MG63 (cell line): ENCODE results near the gene PERM1. TPM values are rescaled to one million over a fixed set of nuclear protein-coding genes. Genes with fewer than 3 reads are reported as not detected.
"Not testable (repeated sequence)": the region's sequence is repeated elsewhere in the genome, so short reads cannot be mapped to it uniquely, and the experiment has no call there.

Experiments used
- DNase-seq: peaks from one replicate; pipeline ENCODE4 v3.0.0-alpha.2; 2020
- H3K27me3 ChIP-seq: fragments of 250-450 bp; sonication (Bioruptor Pico); 2 replicates; pipeline ENCODE4 v1.5.1; 2020; ENCODE audit warnings: mild to moderate bottlenecking, moderate library complexity
- H3K36me3 ChIP-seq: fragments of 250-450 bp; sonication (Bioruptor Pico); 2 replicates; pipeline ENCODE4 v1.5.1; 2020; ENCODE audit warnings: mild to moderate bottlenecking, moderate library complexity
- H3K4me3 ChIP-seq: fragments of 250-450 bp; sonication (Bioruptor Pico); 2 replicates; pipeline ENCODE4 v1.5.1; 2020; ENCODE audit warnings: mild to moderate bottlenecking, moderate library complexity
- H3K9me3 ChIP-seq: fragments of 250-450 bp; sonication (Bioruptor Pico); 2 replicates; pipeline ENCODE4 v1.5.1; 2020; ENCODE audit warnings: mild to moderate bottlenecking, moderate library complexity
- total RNA-seq: library from RNA; depleted of rRNA; stranded (reverse); fragments of >200 nt; shearing (Covaris generic); gene quantifications from 2 replicates; pipeline ENCODE4 v1.2.3, GENCODE V29; 2014; ENCODE audit warnings: low replicate concordance

The PERM1 gene
- total RNA-seq, 1 experiment from 2014 or later: 0.13 TPM

DNA sequence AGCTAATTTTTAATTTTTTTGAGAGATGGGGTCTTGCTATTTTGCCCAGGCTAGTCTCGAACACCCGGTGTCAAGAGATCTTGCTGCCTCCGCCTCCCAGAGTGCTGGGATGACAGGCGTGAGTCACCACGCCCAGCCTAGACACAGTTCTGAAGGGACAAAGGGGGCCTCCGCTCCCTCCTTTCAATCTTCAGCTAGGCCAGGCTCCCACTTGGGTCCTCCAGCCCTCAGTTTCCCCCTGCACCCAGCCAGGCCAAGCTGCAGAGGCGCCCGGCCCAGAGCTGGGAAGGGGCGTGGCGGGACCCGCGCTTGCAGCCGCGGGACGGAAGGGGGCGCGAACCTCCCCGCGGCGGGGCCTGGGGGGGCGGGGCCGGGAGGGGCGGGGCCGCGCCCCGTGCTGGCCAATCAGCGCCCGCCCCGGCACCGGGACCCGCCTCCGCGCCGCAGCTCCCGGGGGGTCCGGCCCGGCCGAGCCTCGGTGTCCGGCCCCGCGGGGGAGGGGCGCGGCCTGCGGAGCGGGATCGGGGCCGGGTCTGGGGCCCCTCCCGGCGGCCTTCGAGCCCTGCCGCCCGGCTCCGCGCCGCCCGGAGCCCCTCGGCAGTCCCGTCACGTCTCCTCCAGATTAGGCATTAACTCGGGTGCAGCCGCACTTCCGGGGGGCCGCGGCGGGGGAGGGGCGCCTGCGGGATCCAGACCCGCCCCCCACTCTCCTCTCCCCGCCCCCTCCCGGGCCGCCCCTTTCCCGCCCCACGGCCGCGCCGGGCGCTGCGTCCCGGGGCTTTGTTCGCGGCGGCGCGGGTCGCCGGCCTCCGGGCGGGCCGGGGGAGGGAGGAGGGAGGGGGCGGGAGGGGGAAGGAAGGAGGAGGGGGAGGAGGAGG, 37.5 kb upstream of the PERM1 start:
- Histone ChIP-seq H3K9me3 (no peaks in the 10 kb centered on the region), H3K36me3 (peaks cover 6% of the 10 kb centered on the region), H3K4me3 (peak overlapping the region; percentile 35), H3K27me3 (no peaks in the 10 kb centered on the region)
- DNase-seq: peak; percentile 83

DNA sequence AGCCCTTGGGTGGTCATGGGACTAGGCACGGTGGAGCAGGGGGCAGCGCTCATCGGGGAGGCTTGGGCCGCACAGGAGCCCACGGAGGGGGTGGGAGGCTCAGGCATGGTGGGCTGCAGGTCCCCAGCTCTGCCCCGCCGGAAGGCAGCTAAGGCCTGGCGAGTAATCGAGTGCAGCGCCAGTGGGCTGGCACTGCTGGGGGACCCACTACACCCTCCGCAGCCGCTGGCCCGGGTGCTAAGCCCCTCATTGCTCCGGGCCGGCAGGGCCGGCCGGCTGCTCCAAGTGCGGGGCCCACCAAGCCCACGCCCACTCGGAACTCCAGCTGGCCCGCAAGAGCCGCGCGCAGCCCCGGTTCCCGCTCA, 36.4 kb upstream of the PERM1 start:
- DNase-seq, H3K27me3 ChIP-seq, H3K9me3 ChIP-seq, H3K36me3 ChIP-seq, H3K4me3 ChIP-seq: not testable (repeated sequence)

DNA sequence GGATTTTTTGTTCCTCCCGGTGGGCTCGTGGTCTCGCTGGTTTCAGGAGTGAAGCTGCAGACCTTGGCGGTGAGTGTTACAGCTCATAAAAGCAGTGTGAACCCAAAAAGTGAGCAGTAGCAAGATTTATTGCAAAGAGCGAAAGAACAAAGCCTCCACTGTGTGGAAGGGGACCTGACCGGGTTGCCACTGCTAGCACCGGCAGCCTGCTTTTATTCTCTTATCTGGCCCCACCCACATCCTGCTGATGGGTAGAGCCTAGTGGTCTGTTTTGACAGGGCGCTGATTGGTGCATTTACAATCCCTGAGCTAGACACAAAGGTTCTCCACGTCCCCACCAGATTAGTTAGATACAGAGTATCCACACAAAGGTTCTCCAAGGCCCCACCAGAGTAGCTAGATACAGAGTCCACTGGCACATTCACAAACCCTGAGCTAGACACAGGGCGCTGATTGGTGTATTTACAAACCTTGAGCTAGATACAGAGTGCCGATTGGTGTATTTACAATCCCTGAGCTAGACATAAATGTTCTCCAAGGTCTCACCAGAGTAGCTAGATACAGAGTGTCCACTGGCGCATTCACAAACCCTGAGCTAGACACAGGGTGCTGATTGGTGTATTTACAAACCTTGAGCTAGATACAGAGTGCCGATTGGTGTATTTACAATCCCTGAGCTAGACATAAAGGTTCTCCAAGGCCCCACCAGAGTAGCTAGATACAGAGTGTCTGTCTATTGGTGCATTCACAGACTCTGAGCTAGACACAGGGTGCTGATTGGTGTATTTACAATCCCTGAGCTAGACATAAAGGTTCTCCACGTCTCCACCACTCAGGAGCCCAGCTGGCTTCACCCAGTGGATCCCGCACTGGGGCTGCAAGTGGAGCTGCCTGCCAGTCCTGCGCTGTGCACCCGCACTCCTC, 35.8 kb upstream of the PERM1 start:
- not testable (repeated sequence) for H3K9me3 ChIP-seq, H3K36me3 ChIP-seq, H3K27me3 ChIP-seq, DNase-seq, H3K4me3 ChIP-seq

DNA sequence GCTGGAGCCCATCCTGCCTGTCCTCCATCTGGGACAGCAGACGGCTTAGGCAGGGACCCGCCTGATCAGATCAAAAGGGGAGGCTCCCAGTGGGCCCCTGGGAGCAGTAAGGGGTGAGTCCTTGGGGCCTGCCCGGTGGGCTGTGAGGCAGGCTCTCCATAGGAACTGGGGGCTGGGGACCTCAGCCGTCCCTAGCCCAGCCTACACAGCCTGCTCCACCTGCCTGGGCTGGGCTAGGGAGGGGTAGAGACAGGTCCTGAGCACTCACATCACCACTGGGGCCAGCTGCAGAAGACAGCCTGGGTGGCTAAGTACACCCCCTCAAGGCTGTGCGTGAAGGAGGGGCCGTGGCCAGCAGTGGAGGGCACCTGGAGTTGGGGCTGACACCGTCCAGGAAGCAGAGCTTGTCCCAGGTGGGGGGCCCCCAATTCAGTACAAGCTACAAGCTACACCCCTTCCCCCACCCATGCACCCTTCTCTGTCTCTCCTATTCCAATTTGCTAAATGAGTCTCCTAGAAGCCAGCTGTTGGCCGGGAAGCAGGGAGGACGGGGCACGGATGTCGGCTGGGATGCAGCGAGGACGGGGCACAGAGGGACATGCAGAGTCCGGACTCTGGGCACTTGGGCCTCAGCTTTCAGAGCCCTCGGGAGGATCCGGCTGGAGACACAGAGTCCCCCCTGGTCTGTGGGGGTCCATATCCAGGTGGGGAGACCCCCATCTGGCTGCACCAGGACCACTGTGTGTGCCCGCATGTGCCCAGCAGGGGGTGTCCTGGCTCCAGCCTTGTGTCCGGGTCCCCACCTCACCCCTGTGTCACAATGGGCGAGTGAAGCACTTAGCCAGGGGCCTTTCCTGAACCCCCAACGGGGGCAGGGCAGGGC, 33.1 kb upstream of the PERM1 start:
- DNase-seq: no peak
- H3K4me3 ChIP-seq: no peak overlapping the region
- no peaks in the 10 kb centered on the region for H3K27me3 ChIP-seq
- no peaks in the 10 kb centered on the region for H3K9me3 ChIP-seq
- H3K36me3 ChIP-seq: no peaks in the 10 kb centered on the region; the same call in 1 of the 2 replicates

DNA sequence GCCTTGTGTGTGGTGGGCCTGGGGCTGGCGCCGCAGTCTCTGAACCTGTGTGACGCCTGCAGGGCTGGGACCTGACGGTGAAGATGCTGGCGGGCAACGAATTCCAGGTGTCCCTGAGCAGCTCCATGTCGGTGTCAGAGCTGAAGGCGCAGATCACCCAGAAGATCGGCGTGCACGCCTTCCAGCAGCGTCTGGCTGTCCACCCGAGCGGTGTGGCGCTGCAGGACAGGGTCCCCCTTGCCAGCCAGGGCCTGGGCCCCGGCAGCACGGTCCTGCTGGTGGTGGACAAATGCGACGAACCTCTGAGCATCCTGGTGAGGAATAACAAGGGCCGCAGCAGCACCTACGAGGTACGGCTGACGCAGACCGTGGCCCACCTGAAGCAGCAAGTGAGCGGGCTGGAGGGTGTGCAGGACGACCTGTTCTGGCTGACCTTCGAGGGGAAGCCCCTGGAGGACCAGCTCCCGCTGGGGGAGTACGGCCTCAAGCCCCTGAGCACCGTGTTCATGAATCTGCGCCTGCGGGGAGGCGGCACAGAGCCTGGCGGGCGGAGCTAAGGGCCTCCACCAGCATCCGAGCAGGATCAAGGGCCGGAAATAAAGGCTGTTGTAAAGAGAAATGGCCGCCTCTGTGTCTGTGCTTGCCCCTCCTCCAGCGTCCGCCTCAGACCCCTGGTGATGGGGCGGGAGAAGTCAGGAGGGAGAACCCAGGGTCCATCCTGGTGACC, 32.2 kb upstream of the PERM1 start:
- DNase-seq: no peak

DNA sequence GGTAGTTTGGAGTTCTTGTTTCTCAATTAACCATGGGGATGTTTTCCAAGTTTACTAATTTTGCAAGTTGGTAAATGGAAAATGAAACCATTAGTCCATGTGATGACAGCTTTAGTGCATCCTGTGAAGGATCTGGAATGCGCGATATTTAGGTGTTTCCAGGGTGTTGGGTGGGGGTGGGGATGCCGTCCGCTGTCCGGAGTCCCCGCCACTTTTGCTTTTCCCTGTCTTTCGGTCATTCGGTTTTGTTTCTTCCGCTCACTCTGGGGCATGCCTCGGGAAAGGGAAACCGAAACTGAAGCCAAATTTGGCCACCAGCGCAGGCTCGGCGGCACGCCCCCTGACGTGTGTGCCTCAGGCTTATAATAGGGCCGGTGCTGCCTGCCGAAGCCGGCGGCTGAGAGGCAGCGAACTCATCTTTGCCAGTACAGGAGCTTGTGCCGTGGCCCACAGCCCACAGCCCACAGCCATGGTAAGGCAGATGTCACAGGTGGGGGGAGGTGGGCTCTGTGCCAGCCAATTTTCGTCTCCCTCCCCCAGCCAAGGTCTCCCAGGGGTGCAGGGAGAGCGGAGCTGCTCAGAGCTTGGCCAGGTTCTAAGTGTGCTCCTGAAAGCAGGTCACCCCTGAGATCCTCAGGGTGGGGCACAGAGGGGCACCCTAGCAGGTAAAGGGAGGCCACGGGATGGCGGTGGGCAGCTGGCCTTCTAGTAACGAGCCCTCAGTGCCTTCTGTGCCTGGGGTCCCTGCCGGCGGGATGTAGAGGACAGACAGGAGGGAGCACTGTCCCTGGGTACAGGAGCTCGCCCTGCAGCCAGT, 31.4 kb upstream of the PERM1 start, which contains the start of gene ISG15:
ISG15 (plus strand) TSS at position 393 of the 817 bp plus-strand sequence; CDS start at position 470, 77 bp downstream.
- H3K9me3 ChIP-seq: no peaks in the 10 kb centered on the region
- no peaks in the 10 kb centered on the region; the same call in 1 of the 2 replicates for H3K36me3 ChIP-seq
- no peaks in the 10 kb centered on the region for H3K27me3 ChIP-seq
- H3K4me3 ChIP-seq: peak within 1 kb of the TSS; percentile 63
- peak; percentile 90 for DNase-seq

More for the DNA sequence above, 32.2 kb upstream of the PERM1 start:
- Histone ChIP-seq H3K4me3 (peak overlapping the region; percentile 63), H3K27me3 (no peaks in the 10 kb centered on the region), H3K9me3 (no peaks in the 10 kb centered on the region), H3K36me3 (no peaks in the 10 kb centered on the region; the same call in 1 of the 2 replicates)

DNA sequence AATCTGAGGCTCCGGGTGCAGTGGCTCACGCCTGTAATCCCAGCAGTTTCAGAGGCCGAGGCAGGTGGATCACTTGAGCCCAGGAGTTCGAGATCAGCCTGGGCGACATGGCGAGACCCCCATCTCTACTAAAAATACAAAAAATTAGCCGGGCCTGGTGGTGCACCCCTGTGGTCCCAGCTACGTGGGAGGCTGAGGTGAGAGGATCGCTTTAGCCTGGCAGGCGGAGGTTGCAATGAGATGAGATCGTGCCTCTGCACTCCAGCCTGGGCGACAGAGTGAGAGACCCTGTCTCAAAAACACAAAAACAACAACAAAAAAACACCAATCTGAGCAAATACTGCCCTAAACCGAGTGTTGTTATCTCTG, 30.8 kb upstream of the PERM1 start:
- not testable (repeated sequence) for DNase-seq, H3K27me3 ChIP-seq, H3K9me3 ChIP-seq, H3K36me3 ChIP-seq
- H3K4me3 ChIP-seq: peak overlapping the region; percentile 63

DNA sequence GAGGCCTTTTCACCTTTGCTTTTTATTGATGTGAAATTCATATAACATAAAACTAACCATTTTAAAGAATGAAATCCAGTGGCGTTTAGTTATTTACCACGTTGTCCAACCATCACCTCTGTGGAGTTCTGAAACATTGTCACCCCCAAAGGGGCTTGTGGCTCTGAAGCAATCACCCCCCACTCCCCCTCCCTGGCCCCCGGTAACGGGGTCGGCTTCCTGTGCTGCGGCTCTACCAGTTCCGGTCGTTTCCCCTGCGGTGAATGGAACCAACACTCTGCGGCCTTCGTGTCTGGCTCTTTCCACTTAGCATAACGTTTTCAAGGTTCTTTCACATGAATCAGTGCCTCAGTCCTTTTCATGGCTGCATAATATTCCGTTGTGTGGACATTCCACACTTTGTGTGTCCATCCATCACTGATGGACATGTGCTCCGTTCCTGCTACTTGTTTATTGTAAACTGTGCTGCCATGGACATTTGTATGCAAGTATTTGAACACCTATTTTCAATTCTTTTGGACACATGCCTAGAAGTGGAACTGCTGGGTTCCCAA, 29.6 kb upstream of the PERM1 start:
- no peak for DNase-seq
- H3K9me3 ChIP-seq: no peaks in the 10 kb centered on the region
- H3K36me3 ChIP-seq: no peaks in the 10 kb centered on the region; the same call in 1 of the 2 replicates
- H3K27me3 ChIP-seq: no peaks in the 10 kb centered on the region
- no peak overlapping the region for H3K4me3 ChIP-seq

DNA sequence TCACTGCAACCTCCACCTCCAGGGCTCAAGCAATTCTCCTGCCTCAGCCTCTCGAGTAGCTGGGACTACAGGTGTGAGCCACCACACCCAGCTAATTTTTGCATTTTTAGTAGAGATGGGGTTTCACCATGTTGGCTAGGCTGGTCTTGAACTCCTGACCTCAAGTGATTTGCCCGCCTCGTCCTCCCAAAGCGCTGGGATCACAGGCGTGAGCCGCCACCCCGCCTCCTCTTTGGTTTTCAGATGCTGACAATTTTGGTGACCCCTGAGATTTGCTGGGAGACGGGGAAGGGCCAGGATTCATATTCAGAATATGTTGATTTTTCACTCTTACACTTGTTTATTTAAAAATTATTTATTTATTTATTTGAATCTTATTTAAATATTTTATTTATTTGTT, 28.2 kb upstream of the PERM1 start:
- not testable (repeated sequence) for H3K36me3 ChIP-seq, DNase-seq, H3K4me3 ChIP-seq

DNA sequence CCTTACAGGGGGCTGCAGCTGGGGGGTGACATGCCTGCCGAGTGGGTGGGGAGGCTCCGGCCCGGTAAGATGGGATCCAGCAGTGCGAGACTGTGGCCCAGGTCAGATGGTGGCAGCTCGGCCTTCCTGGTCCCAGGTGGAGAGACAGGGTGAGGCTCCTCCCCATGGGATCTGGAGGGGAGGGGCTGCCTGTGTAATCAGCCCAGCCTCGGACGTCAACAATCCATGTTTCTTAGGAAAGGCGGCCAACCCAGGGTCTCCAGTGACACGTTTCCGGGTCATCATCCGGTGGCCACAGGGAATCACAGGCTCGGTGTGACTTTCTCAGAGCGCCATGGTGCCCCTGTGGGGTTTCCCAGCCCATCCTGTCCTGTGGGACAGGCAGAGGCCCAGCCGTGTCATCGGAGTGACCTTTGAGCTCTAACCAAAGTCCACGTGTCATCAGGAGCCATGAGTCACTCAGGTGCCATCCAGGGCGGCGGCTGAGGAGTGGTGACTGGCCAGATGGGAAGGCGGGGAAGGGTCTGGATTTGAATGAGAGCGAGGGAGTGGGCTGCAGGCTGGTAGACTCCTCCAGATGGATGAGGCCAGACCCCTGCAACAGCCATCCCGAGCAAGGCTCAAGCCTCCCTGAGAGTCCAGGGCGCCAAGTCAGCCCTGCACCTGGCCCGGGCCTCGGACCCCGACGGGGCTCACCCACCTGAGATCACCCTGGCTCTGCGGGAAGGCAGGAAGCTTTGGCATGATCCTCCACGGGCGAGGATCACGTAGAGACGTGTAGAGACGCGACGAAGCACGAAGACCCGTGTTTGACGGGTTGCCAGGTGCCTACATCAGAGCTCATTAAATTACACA, 24.6 kb upstream of the PERM1 start:
- no peaks in the 10 kb centered on the region; the same call in 1 of the 2 replicates for H3K36me3 ChIP-seq
- DNase-seq: no peak
- H3K27me3 ChIP-seq: no peaks in the 10 kb centered on the region
- H3K9me3 ChIP-seq: no peaks in the 10 kb centered on the region
- no peak overlapping the region for H3K4me3 ChIP-seq

More for the DNA sequence above, 28.2 kb upstream of the PERM1 start:
- not testable (repeated sequence) for H3K27me3 ChIP-seq, H3K9me3 ChIP-seq

DNA sequence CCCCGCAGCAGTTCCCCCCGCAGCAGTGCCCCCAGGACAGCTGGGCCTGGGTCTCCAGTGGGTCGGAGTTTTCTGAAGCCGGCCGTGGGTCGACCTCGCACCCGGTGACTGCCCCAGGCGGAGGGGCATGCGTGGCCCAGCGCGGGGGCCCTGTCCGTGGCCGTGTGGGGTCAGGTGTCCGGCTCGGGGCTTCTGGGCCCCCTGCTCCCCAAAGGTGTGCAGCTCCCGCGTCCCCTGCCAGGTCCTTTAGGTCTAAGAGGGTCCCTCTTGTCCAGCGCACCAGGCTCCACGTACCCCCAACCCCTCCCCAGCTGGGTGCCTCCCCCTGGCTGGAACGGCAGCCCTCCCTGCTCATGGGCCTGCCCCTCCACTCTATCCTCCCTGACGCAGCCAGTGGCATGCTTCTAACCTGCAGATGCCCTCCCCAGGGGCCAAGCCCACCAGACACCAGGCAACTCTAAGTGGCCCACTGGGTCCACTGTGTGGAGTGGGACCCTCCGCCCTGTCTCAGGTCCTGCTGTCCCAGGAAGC, 23.9 kb upstream of the PERM1 start:
- DNase-seq: no peak
- Histone ChIP-seq H3K36me3 (no peaks in the 10 kb centered on the region), H3K4me3 (no peak overlapping the region), H3K27me3 (no peaks in the 10 kb centered on the region), H3K9me3 (no peaks in the 10 kb centered on the region)

DNA sequence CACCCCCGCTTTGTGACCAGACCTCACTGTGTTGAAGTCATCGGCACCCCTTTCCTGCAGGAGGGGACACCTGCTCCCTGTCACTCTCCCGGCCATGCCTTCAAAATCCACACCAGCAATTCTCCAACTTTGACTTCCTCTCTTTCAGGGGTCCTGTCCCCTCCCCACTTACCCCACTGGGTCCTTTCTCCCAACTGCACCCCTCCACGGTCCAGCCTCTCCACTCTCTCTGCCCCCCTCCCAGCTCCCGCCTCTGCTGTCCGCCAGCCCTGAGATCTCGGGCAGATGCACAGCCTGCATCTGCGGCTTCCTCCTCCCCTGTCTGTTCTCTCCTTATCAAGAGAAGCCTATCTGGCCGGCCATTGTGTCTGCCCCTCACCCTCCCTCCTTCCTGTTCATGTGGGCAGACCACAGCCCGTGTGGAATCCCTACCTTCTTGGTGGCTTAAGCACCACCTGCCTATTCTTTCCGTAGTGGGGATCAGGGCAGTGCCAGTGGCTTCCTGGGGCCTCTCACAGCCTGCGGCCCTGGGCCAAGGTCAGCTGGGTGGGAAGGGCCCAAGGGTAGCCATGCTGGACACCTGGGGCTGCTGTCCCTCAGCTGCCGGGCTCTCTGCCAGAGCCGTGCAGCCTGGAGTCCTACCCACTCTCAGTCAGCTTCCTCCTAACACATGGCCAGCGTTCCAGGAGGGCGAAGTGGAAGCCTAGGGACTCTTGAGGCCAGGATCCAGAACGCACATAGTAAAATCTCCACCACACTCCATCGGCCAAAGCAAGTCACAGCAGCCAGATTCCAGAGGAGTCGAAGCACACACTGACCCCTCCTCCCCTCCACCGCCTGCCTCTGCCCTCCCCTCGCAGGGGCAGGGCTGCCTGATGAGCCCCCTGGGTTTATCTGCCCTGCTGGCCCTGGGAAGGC, 23.1 kb upstream of the PERM1 start:
- Histone ChIP-seq H3K4me3 (no peak overlapping the region), H3K36me3 (no peaks in the 10 kb centered on the region), H3K27me3 (no peaks in the 10 kb centered on the region), H3K9me3 (no peaks in the 10 kb centered on the region)
- DNase-seq: peak; percentile 50

DNA sequence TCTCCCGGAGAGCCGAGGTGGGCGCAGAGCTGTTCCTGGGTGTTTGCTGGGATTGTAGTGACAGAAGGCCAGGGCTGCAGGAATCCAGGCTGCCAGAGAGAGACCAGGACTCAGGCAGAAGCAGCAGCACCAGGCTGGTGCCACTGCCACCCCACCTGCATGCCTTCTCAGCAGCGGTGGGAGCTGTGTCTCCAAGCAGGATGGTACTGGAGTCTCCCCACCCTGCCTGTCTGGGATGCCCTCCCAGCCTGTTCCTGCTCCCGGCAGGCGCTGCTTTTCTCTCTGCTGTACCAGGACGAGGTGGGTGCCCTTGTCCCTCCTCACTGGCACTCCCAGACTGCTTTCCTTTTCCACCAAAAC, 22.5 kb upstream of the PERM1 start:
- no peak for DNase-seq
- no peaks in the 10 kb centered on the region for H3K36me3 ChIP-seq
- H3K4me3 ChIP-seq: no peak overlapping the region
- no peaks in the 10 kb centered on the region for H3K9me3 ChIP-seq
- no peaks in the 10 kb centered on the region for H3K27me3 ChIP-seq
